SIG-M5 treated with dmso at 0.1 percent for 504 hours (cell line): ENCODE data around the gene FOXJ3.

Experiments used
- DNase-seq: peaks from one replicate; lab custom pipeline; 2025; ENCODE audit not compliant: unreplicated experiment; lab: John Stamatoyannopoulos, UW

The FOXJ3 gene

DNA sequence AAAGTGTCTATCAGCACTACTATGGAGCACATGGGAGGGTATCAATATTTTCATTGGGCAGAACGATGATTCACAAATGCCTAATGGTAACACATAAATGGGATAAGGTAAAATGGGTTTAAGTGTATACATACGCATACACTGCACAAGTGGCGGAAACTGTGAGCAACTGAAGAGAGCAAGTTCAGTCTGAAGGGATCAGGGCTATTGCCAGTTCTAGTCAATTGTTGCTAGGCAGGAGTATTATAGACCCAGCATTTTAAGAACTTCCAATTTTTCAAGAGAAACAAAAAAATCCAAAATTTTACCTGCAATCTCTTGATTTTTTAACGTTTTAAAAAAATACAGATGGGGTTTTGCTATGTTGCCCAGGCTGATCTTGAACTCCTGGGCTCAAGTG, 23.1 kb downstream of the FOXJ3 start:
- DNase-seq, result no peak

- DNase-seq, result no peak
These were observed 23.9 kb downstream of the FOXJ3 start for GRCh38 chr1:42311138-42311537.

GRCh38 chr1:42306977-42307376, 28.1 kb downstream of the FOXJ3 start:
- no peak for DNase-seq

- DNase-seq, result no peak
These were observed 29.4 kb downstream of the FOXJ3 start for GRCh38 chr1:42305639-42306038.

DNA sequence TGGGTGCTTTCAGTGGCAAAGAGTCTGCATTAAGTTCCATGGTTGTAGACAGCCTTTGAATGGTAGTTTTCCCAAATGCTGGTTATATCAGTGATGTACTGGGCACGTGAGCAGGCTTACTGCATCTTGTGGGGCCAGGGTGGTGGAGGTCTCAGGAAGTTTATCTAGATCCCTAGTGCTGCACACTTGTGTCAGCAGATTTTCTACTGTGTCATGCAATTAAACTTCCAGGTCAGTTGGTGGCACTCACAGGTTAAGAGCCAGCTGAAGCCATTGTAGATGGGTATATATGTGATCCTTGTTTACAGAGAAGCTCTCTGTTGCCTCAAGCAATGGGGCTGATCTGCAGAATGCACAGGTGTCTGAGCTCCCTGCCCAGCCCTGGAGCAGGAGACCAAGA, 33.0 kb downstream of the FOXJ3 start:
- DNase-seq, result no peak

DNA sequence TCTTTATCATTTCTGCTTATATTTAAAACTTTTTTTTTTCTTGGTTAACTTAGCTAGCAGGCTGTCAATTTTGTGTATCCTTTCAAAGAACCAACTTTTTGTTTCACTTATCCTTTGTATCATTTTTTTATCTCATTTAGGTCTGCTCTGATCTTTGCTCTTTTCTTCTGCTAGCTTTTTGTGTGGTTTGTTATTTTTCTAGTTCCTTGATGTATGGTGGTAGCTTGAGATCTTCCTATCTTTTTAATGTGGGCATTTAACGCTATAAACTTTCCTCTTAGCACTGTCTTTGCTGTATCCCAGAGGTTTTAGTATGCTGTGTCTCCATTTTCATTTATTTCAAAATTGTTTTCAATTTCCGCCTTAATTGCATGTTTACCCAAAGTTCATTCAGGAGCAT, 36.5 kb downstream of the FOXJ3 start:
- DNase-seq, result no peak

GRCh38 chr1:42295816-42296215, 39.2 kb downstream of the FOXJ3 start:
- no peak for DNase-seq

- DNase-seq, result no peak
These were observed 44.9 kb downstream of the FOXJ3 start for GRCh38 chr1:42290130-42290529.

DNA sequence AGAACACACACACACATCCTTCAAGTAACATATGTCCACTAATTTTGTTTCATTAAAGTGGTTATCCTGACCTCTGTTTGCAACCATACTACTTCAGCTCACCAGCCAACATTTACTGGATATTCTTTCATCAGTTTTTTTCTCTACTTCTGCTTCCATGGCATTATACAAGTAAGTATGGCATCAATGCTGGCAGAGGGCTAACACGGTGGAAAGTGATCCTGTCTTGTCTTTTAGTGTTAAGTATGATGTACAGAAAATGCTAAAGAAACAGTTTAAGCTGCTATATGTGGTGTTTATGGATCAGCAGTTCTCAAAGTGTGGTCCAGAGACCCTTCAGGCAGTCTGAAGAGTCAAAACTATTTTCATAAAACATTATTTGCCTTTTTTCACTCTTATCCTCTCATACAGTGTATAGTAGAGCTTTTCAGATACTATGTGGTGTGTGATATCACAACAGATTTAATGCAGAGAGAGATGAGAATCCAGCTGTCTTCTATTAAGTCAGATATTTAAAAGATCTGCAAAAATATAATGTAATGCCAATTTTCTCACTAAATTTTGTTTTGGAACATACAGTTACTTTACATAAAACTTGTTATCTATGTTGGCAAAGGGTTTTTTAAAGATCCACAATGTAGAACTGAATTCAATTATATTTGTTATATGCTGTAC, 46.6 kb downstream of the FOXJ3 start:
- no peak for DNase-seq

- no peak for DNase-seq
These were observed 52.0 kb downstream of the FOXJ3 start for GRCh38 chr1:42282867-42283583.

GRCh38 chr1:42282024-42282579, 52.9 kb downstream of the FOXJ3 start:
- DNase-seq, result no peak

GRCh38 chr1:42280821-42281220, 54.2 kb downstream of the FOXJ3 start:
- no peak for DNase-seq

GRCh38 chr1:42279055-42279454, 56.0 kb downstream of the FOXJ3 start:
- DNase-seq, result no peak

DNA sequence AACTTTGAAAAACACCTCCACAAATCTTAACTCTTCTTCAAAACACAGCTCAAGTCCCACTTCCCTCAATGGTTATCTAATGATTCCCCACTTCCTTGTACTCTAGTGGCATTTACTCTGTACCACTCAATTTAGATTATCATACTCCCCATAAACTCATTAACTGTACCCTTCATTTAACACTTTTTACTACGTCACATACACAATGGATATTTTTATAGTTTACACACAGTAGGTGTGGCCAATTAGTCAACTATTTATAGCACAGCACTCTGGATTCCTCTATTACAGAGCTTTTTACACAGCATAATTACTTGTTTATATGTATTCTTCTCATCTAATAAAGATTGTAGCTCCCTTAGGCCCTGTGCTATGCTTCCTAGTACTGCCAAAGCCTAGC, 62.1 kb downstream of the FOXJ3 start:
- DNase-seq, result no peak

DNA sequence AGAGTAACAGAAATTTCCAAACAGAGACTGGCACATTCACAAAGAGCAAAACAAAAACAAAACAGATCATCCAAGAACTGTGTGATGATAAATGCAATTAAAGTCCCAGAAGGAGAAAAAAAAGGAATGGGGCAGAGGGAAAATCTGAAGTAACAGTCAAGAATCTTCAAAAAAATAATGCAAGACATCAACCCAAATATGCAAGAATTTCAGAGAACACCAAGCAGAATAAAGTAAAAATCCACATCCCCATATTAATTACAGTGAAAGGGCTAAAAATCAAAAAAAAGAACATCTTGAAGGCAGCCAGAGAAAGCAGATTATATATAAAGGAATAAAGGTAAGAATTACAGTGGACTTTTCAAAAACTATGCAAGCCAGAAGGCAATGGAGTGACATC, 67.1 kb downstream of the FOXJ3 start:
- DNase-seq, result no peak

GRCh38 chr1:42266253-42267135, 68.5 kb downstream of the FOXJ3 start:
- no peak for DNase-seq

DNA sequence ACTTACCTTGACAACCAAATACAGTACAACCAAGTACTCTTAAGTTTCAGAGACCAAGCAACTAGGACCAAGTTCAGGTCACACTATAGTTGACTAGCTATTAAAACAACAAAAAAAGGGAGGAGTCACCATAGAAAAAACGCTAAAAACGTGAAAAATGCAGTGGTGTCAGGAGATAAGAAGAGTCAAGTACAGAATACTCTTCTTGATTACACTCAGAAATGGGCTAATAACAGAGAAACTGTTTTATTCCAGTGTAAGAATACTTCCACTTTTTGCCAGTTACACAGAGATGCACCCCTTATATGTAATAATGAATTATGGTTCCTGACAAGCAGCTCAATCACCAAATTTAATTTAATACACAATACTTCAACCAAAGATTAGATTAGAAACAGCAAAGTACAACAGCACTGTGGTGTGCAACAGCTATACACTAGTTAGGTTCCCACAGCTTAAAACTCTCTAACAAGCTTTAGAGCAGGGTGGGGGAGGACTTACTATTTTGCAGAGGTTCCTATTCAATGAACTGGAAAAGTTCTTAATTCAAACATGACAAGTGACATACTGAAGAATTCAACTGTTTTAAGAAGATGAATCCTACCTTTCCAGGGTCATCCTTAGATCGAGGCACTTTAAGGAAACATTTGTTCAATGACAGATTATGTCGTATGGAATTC, 70.4 kb downstream of the FOXJ3 start:
- DNase-seq, result no peak

- no peak for DNase-seq
These were observed 72.0 kb downstream of the FOXJ3 start for GRCh38 chr1:42263019-42263418.

GRCh38 chr1:42260376-42261070, 74.5 kb downstream of the FOXJ3 start:
- no peak for DNase-seq

GRCh38 chr1:42259739-42260064, 75.3 kb downstream of the FOXJ3 start:
- DNase-seq, result no peak
